Mammary epithelial cell (primary cell): ENCODE results near the gene CNTN4.

ENCODE experiments used
- EZH2 ChIP-seq: IDR thresholded peaks from 2 replicates; pipeline ENCODE4 v1.6.1; 2012; ENCODE audit warnings: low read length, inconsistent platforms, borderline replicate concordance
- TF ChIP-seq, protein P1 (sequence below), 2 donors: IDR thresholded peaks in 1 of 2; conservative IDR thresholded peaks in 1 of 2; 2 replicates each; pipeline ENCODE4 v1.5.1; 2011 to 2012; ENCODE audit warnings: inconsistent platforms in 2 of 2, low read length in 2 of 2, mild to moderate bottlenecking in 2 of 2, control low read depth in 1 of 2, low read depth in 1 of 2; ENCODE audit not compliant: insufficient read depth in 1 of 2; ENCODE audit errors: extremely low read depth in 1 of 2

DNA sequence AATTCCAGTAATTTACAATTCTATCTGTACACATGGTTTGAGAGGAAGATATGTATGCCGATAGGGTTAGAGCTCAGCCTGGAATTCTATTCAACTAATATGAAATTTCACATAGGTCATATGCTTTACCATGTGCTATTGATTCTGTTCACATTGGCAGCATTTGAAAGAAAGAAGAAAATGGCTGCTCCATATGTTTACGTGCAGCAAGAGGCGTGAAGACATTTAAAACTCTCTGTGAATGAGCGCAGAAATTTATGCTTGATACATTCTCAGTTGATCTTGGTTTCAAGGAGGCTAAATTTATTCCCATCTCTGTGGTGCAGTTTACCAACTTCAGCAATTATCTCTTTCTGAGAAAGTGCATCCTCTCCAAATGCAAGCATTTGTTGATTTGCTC, 478.9 kb downstream of the CNTN4 start:
- TF ChIP-seq, protein P1, sequence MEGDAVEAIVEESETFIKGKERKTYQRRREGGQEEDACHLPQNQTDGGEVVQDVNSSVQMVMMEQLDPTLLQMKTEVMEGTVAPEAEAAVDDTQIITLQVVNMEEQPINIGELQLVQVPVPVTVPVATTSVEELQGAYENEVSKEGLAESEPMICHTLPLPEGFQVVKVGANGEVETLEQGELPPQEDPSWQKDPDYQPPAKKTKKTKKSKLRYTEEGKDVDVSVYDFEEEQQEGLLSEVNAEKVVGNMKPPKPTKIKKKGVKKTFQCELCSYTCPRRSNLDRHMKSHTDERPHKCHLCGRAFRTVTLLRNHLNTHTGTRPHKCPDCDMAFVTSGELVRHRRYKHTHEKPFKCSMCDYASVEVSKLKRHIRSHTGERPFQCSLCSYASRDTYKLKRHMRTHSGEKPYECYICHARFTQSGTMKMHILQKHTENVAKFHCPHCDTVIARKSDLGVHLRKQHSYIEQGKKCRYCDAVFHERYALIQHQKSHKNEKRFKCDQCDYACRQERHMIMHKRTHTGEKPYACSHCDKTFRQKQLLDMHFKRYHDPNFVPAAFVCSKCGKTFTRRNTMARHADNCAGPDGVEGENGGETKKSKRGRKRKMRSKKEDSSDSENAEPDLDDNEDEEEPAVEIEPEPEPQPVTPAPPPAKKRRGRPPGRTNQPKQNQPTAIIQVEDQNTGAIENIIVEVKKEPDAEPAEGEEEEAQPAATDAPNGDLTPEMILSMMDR (conservative IDR thresholded peaks at IDR 0.05 in 1 of 2, IDR thresholded peaks at IDR 0.05 in 1 of 2; ENCODE audit: extremely low read depth in 1 of 2, insufficient read depth in 1 of 2, low read depth in 1 of 2, low read length in 2 of 2): no peak
- no peak for TF ChIP-seq EZH2
